Measurements from ENCODE around the gene ACTN2. TPM values are rescaled to one million over a fixed set of nuclear protein-coding genes. Genes with fewer than 3 reads are reported as not detected.

ACTN2 gene
- total RNA-seq, 1 experiment from 2014 or later, result 0.49 TPM

DNA sequence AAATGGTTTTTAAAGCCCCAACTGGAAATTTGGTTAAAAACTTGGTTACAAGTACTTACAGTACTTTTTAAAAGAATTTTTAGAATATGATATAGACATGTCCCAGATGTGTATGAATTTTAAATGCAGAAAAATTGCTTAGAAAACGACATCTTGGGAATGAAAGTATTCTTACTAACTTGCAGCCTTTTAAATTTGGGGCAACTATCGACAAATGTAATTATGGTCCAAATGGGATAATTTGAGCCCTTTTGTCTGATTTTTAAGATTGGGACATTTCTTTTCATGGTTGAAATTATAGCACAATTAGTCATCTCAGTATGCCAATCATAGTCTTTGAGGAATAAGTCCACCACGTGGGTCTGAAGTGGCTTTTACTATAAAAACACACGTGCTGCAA lies 65.6 kb downstream of the ACTN2 start:
- Histone ChIP-seq H3K4me3 (ENCODE audit: low read depth in 2 of 2, low read length in 2 of 2) (no peak overlapping the region), H3K36me3 (ENCODE audit: control insufficient read depth, insufficient read depth, low read length) (no peaks in the 10 kb centered on the region), H3K4me1 (ENCODE audit: control insufficient read depth, insufficient read depth, low read length) (no peaks in the 10 kb centered on the region), H3K27me3 (ENCODE audit: control insufficient read depth, insufficient read depth, low read length) (no peaks in the 10 kb centered on the region; the same call in 1 of the 2 replicates), H3K9me3 (ENCODE audit: control insufficient read depth, insufficient read depth, low read depth, low read length) (no peaks in the 10 kb centered on the region), H3K27ac (ENCODE audit: low read length) (no peak overlapping the region)
- ATAC-seq (no peak), DNase-seq (ENCODE audit: low read depth, low spot score) (no peak)
- intact Hi-C loops (cut with micrococcal nuclease; ENCODE audit: unreplicated experiment) (loop anchor here (2.0 to 5.0 kb wide), 2 partner anchors 117 to 635 kb away; no protein-coding TSS in a partner anchor), in situ Hi-C loops (cut with HindIII; ENCODE audit: low pct_unique_long_range_greater_than_20kb, low sequenced_read_pairs) (no loop called here)
- BruUV-seq (replicated peaks), result no TSS peak
- CTCF ChIA-PET, result no interaction called here
- TF ChIP-seq TCF7L2 (IDR thresholded peaks at IDR 0.05; ENCODE audit: low read depth, low read length) (no peak), POLR2AphosphoS5 (IDR thresholded peaks at IDR 0.05; ENCODE audit: low read depth, low read length) (no peak), SIN3A (IDR thresholded peaks at IDR 0.05; ENCODE audit: borderline replicate concordance, insufficient read depth, low read depth, low read length) (no peak)
- TF ChIP-seq, protein P1, sequence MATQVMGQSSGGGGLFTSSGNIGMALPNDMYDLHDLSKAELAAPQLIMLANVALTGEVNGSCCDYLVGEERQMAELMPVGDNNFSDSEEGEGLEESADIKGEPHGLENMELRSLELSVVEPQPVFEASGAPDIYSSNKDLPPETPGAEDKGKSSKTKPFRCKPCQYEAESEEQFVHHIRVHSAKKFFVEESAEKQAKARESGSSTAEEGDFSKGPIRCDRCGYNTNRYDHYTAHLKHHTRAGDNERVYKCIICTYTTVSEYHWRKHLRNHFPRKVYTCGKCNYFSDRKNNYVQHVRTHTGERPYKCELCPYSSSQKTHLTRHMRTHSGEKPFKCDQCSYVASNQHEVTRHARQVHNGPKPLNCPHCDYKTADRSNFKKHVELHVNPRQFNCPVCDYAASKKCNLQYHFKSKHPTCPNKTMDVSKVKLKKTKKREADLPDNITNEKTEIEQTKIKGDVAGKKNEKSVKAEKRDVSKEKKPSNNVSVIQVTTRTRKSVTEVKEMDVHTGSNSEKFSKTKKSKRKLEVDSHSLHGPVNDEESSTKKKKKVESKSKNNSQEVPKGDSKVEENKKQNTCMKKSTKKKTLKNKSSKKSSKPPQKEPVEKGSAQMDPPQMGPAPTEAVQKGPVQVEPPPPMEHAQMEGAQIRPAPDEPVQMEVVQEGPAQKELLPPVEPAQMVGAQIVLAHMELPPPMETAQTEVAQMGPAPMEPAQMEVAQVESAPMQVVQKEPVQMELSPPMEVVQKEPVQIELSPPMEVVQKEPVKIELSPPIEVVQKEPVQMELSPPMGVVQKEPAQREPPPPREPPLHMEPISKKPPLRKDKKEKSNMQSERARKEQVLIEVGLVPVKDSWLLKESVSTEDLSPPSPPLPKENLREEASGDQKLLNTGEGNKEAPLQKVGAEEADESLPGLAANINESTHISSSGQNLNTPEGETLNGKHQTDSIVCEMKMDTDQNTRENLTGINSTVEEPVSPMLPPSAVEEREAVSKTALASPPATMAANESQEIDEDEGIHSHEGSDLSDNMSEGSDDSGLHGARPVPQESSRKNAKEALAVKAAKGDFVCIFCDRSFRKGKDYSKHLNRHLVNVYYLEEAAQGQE (IDR thresholded peaks at IDR 0.05; ENCODE audit: insufficient read depth in 1 of 2, low read depth in 2 of 2, low read length in 1 of 2), result no peak
- TF ChIP-seq, protein P2, sequence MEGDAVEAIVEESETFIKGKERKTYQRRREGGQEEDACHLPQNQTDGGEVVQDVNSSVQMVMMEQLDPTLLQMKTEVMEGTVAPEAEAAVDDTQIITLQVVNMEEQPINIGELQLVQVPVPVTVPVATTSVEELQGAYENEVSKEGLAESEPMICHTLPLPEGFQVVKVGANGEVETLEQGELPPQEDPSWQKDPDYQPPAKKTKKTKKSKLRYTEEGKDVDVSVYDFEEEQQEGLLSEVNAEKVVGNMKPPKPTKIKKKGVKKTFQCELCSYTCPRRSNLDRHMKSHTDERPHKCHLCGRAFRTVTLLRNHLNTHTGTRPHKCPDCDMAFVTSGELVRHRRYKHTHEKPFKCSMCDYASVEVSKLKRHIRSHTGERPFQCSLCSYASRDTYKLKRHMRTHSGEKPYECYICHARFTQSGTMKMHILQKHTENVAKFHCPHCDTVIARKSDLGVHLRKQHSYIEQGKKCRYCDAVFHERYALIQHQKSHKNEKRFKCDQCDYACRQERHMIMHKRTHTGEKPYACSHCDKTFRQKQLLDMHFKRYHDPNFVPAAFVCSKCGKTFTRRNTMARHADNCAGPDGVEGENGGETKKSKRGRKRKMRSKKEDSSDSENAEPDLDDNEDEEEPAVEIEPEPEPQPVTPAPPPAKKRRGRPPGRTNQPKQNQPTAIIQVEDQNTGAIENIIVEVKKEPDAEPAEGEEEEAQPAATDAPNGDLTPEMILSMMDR (IDR thresholded peaks at IDR 0.05), result no peak
- POLR2A ChIA-PET, result interaction anchor here (0.6 kb wide), 1 partner anchor 810 kb away, joined by 4 read pairs; no protein-coding TSS in a partner anchor

GRCh38 chr1:236753516-236753915 lies 67.2 kb downstream of the ACTN2 start:
- no peak overlapping the region for H3K27ac ChIP-seq (ENCODE audit: low read length)
- TF ChIP-seq, protein P2 (IDR thresholded peaks at IDR 0.05), result peak; percentile 72
- TF ChIP-seq SIN3A (IDR thresholded peaks at IDR 0.05; ENCODE audit: borderline replicate concordance, insufficient read depth, low read depth, low read length) (no peak), TCF7L2 (IDR thresholded peaks at IDR 0.05; ENCODE audit: low read depth, low read length) (no peak)
- H3K27me3 ChIP-seq (ENCODE audit: control insufficient read depth, insufficient read depth, low read length), result no peaks in the 10 kb centered on the region
- in situ Hi-C loops (cut with HindIII; ENCODE audit: low pct_unique_long_range_greater_than_20kb, low sequenced_read_pairs), result no loop called here
- intact Hi-C loops (cut with micrococcal nuclease; ENCODE audit: unreplicated experiment), result loop anchor here (2.0 to 5.0 kb wide), 2 partner anchors 115 to 634 kb away; no protein-coding TSS in a partner anchor
- CTCF ChIA-PET, result interaction anchor here (0.6 to 0.7 kb wide), 5 partner anchors 41 to 679 kb away, joined by 3 to 5 read pairs (median 4); no protein-coding TSS in a partner anchor
- no peaks in the 10 kb centered on the region for H3K4me1 ChIP-seq (ENCODE audit: control insufficient read depth, insufficient read depth, low read length)
- no TSS peak for BruUV-seq (replicated peaks)
- H3K36me3 ChIP-seq (ENCODE audit: control insufficient read depth, insufficient read depth, low read length), result no peaks in the 10 kb centered on the region
- H3K9me3 ChIP-seq (ENCODE audit: control insufficient read depth, insufficient read depth, low read depth, low read length), result no peaks in the 10 kb centered on the region
- no peak for DNase-seq (ENCODE audit: low read depth, low spot score)
- POLR2A ChIA-PET, result no interaction called here
- H3K4me3 ChIP-seq (ENCODE audit: low read depth in 2 of 2, low read length in 2 of 2), result no peak overlapping the region
- peak; percentile 96 for ATAC-seq
